Transverse colon (tissue), 4 donors: ENCODE results near the gene SUN2. TPM values are rescaled to one million over a fixed set of nuclear protein-coding genes. Genes with fewer than 3 reads are reported as not detected.

ENCODE experiments used
- DNase-seq: peaks from one replicate; pipeline ENCODE4 v3.0.0-alpha.2; 2019
- H3K27ac ChIP-seq, 4 donors: fragments of 200-600 bp; sonication (generic); 2 replicates each; pipeline ENCODE4 v1.5.1; 2016 to 2018; ENCODE audit warnings: inconsistent platforms in 4 of 4
- H3K27me3 ChIP-seq: fragments of 200-600 bp; sonication (generic); 2 replicates; pipeline ENCODE4 v1.5.1; 2017; ENCODE audit warnings: inconsistent platforms
- H3K36me3 ChIP-seq, 4 donors: fragments of 200-600 bp; sonication (generic); 2 replicates each; pipeline ENCODE4 v1.5.1; 2017 to 2019; ENCODE audit warnings: inconsistent platforms in 4 of 4
- H3K4me1 ChIP-seq, 4 donors: fragments of 200-600 bp; sonication (generic); 2 replicates each; pipeline ENCODE4 v1.5.1; 2017 to 2020; ENCODE audit warnings: inconsistent platforms in 4 of 4
- H3K4me3 ChIP-seq, 4 donors: fragments of 200-600 bp; sonication (generic); 1 replicate in 1 of 4; 2 replicates in 3 of 4; pipeline versions ENCODE4 v1.5.1 to v1.6.1; 2017 to 2019; ENCODE audit warnings: inconsistent platforms in 4 of 4
- H3K9me3 ChIP-seq, 2 donors: fragments of 200-600 bp; sonication (generic); 2 replicates each; pipeline ENCODE4 v1.5.1; 2017 to 2019; ENCODE audit warnings: inconsistent platforms in 2 of 2
- EP300 ChIP-seq: sonication (generic); formaldehyde crosslinking; IDR thresholded peaks from one replicate; pipeline ENCODE4 v1.6.1; 2017; ENCODE audit warnings: antibody characterized with exemption, low read depth
- POLR2A ChIP-seq: fragments of 450-650 bp; IDR thresholded peaks from one replicate; pipeline ENCODE4 v1.6.1; 2016; ENCODE audit warnings: antibody characterized with exemption, mild to moderate bottlenecking, moderate library complexity
- POLR2AphosphoS5 ChIP-seq, 3 donors: sonication (generic); formaldehyde crosslinking; IDR thresholded peaks; one replicate each; pipeline ENCODE4 v1.6.1; 2016; ENCODE audit warnings: antibody characterized with exemption in 3 of 3
- WGBS, 2 donors: methylation state at CpG; one replicate each; pipeline ENCODE4 v1.1.5; 2018; ENCODE audit warnings: low coverage in 1 of 2; 5-methylcytosine and 5-hydroxymethylcytosine counted together
- in situ Hi-C, 4 donors: fragments of 200-750 bp; cut with MboI; loops; one replicate each; pipeline versions ENCODE4 v1.15.0 to v1.15.1; 2017; ENCODE audit warnings: low sequenced_read_pairs in 3 of 4, low pct_ligation_motif_present in 1 of 4, low pct_unique_long_range_greater_than_20kb in 1 of 4
- intact Hi-C: fragments of 100-400 bp; cut with DNase I; formaldehyde crosslinking; loops from one replicate; pipeline ENCODE4 v1.15.1; 2023; ENCODE audit warnings: low total_unique reads
- total RNA-seq, 4 donors: library from RNA; depleted of rRNA; stranded (reverse); fragments of >200 nt; gene quantifications; one replicate each; pipeline ENCODE4 v1.1.0, GENCODE V29; 2016
- TF ChIP-seq, protein P1 (sequence below), 5 experiments: fragments of 200-600 bp in 3 of 5; fragments of 450-650 bp in 2 of 5; sonication (generic) in 3 of 5; IDR thresholded peaks; 1 replicate in 2 of 5; 2 replicates in 3 of 5; pipeline ENCODE4 v1.5.1; 2016 to 2017; ENCODE audit warnings: antibody characterized with exemption in 5 of 5, inconsistent platforms in 3 of 5, mild to moderate bottlenecking in 2 of 5, moderate library complexity in 1 of 5

Gene SUN2
- total RNA-seq, 4 donors from 2014 or later = 168 to 523 (median 216) TPM

DNA sequence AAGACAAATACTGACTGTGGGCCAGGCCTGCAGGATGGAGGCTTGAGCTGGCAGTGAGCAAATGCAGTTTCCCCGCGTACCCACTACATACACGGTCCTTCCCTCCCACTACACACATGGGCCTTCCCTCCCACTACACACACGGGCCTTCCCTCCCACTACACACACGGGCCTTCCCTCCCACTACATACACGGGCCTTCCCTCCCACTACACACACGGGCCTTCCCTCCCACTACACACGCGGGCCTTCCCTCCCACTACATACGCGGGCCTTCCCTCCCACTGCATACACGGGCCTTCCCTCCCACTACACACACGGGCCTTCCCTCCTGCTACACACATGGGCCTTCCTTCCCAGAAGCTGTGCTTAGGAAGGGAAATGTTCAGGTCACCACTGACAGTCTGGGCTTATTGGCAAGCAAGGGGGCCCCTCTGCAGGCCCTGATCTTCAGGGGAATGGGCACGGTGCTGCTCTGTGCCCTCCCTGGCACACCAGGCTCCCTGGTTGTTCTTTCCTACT is 27.4 kb upstream of the SUN2 start:
- Histone ChIP-seq H3K4me3 (no peak overlapping the region), H3K4me1 (peaks cover 0 to 6% (median 2%) of the 10 kb centered on the region in 4 donors), H3K27me3 (no peaks in the 10 kb centered on the region), H3K36me3 (peaks cover 0 to 3% (median 0%) of the 10 kb centered on the region in 4 donors), H3K27ac (no peak overlapping the region), H3K9me3 (no peaks in the 10 kb centered on the region)
- no peak for DNase-seq
- WGBS, 2 donors = 67 to 100% methylated on average over 1 to 14 of the region's 14 CpGs
- intact Hi-C loops (no loop called here), in situ Hi-C loops (no loop called here)
- TF ChIP-seq, protein P1, sequence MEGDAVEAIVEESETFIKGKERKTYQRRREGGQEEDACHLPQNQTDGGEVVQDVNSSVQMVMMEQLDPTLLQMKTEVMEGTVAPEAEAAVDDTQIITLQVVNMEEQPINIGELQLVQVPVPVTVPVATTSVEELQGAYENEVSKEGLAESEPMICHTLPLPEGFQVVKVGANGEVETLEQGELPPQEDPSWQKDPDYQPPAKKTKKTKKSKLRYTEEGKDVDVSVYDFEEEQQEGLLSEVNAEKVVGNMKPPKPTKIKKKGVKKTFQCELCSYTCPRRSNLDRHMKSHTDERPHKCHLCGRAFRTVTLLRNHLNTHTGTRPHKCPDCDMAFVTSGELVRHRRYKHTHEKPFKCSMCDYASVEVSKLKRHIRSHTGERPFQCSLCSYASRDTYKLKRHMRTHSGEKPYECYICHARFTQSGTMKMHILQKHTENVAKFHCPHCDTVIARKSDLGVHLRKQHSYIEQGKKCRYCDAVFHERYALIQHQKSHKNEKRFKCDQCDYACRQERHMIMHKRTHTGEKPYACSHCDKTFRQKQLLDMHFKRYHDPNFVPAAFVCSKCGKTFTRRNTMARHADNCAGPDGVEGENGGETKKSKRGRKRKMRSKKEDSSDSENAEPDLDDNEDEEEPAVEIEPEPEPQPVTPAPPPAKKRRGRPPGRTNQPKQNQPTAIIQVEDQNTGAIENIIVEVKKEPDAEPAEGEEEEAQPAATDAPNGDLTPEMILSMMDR (IDR thresholded peaks at IDR 0.05) = no peak
- no peak for TF ChIP-seq POLR2AphosphoS5 (IDR thresholded peaks at IDR 0.05)
- TF ChIP-seq POLR2A = no peak
- TF ChIP-seq EP300 = no peak

DNA sequence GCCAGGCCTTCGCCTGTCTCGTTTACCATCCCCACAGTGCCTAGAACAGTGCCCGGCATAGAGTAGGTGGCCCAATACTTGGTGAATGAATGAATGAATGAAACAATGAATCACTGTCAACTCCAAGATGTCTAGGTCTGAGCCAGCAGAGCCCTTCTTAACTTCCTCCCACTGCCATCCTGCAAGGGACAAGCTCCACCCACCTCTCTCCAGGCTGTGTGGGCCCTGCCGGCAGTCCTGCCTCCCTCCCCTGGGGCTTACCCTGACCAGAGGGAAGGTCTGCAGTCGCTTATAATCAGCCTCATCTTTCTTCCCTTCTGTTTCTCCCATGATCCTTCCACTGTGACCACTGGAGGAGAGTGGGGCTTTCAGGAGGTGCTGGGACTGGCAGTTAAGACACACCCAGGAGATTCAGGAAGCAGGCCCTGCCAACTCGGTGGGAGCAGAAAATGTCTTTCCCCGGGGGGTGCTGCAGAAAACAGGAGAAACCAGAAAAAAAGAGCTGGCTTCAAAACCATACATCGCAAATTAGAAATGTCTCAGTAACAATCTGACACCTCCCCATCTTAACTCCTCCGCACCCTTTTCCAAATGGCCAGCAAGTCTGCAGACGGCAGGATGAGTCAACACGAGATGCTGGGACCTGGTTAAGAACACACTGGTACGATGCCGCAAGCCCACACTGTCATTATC is 26.8 kb upstream of the SUN2 start:
- H3K4me1 ChIP-seq = no peaks in the 10 kb centered on the region
- 75% methylated on average over 13 of the region's 13 CpGs; no CpG with 5 or more reads in 1 of the 2 donors for WGBS, 2 donors
- intact Hi-C loops = no loop called here

DNA sequence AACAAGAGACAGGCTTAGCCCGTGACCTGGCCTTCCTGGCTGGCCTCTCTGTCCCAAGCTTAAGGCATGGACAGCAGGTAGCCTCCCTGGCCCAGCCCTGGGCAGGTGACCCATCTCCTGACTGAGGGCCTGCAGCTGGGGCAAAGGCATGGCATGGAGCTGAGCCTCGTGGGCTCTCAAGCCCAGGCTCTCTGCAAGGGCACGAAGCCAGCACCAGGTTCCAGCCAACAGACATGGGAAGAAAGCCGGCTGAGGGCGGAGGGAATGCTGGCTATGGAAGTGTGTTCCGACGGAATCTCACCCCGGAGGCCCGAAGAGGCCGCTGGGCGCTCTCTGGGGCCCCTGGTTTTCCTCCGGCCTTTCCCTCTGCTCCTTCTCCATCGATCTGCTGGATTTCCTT is 25.2 kb upstream of the SUN2 start:
- no peak for DNase-seq
- Histone ChIP-seq H3K4me1 (no peaks in the 10 kb centered on the region), H3K27me3 (no peaks in the 10 kb centered on the region), H3K36me3 (peaks cover 0 to 3% (median 0%) of the 10 kb centered on the region in 4 donors), H3K27ac (no peak overlapping the region), H3K4me3 (no peak overlapping the region), H3K9me3 (no peaks in the 10 kb centered on the region)
- intact Hi-C loops (no loop called here), in situ Hi-C loops (no loop called here)
- 93 to 94% methylated on average over 3 to 13 of the region's 13 CpGs for WGBS, 2 donors
- TF ChIP-seq POLR2A = no peak

More for the DNA sequence above, 26.8 kb upstream of the SUN2 start:
- no peaks in the 10 kb centered on the region for H3K27me3 ChIP-seq
- H3K36me3 ChIP-seq = peaks cover 0 to 3% (median 0%) of the 10 kb centered on the region in 4 donors
- no peak for DNase-seq
- in situ Hi-C loops = no loop called here
- no peak for TF ChIP-seq EP300
- no peak overlapping the region for H3K4me3 ChIP-seq
- H3K27ac ChIP-seq = no peak overlapping the region
- no peaks in the 10 kb centered on the region for H3K9me3 ChIP-seq

DNA sequence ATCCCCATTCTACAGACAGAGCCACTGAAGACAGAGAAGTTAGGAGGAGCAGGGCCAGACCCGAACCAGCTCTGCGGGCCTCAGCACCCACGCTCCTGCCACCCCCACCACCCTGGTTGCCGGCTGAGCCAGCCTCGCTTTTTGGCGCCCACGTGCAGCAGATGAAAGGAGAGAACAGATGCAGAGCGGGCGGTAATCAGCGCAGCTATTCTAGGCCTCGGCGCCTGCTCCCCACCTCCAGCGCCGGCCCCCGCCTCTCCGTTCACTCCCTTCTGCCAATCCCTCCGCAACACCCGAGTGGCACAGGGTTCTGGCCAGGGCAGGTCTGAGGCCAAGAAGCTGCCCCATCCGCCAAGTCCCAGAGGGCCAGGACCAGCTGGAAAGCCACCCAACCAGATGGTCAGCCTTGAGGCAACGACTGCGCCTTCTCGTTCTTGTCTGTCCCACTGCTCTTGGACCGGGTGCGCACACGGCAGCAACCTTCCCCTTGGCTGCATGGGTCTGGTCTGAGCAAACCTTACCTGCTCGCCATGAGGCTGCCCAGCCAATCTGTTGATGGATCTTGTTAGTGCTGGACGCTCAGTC is 21.4 kb upstream of the SUN2 start:
- intact Hi-C loops = no loop called here
- TF ChIP-seq EP300 (no peak), POLR2A (no peak), POLR2AphosphoS5 (IDR thresholded peaks at IDR 0.05) (no peak)
- TF ChIP-seq, protein P1 (IDR thresholded peaks at IDR 0.05) = no peak
- H3K4me3 ChIP-seq = no peak overlapping the region
- in situ Hi-C loops = no loop called here
- no peaks in the 10 kb centered on the region for H3K9me3 ChIP-seq
- no peaks in the 10 kb centered on the region for H3K4me1 ChIP-seq
- 91% methylated on average over 27 of the region's 27 CpGs; no CpG with 5 or more reads in 1 of the 2 donors for WGBS, 2 donors
- H3K27ac ChIP-seq = no peak overlapping the region
- DNase-seq = no peak
- H3K36me3 ChIP-seq = peaks cover 0 to 3% (median 0%) of the 10 kb centered on the region in 4 donors
- H3K27me3 ChIP-seq = no peaks in the 10 kb centered on the region

DNA sequence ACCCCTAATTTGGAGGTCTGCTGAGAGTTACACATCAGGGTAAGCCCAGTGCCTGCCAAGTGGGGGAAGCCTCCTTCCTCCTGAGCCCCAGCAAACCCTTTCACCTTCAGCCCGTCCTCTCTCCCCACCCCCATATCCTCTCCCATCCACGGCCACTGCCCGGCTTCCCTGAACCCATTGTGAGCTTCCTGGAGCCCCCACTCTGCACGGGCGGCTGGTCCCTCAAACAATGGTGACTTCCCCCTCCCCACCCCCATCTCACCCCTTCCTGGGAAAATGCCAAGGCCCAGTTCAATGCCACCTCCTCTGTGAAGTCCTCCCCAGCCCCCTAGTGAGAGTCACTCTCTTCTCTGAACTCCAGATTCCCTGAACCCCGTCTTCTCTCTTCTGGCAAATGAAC is 20.3 kb upstream of the SUN2 start:
- TF ChIP-seq POLR2AphosphoS5 (IDR thresholded peaks at IDR 0.05) (no peak), EP300 (no peak), POLR2A (no peak)
- TF ChIP-seq, protein P1 (IDR thresholded peaks at IDR 0.05) = no peak
- 64 to 70% methylated on average over 5 to 6 of the region's 6 CpGs for WGBS, 2 donors
- DNase-seq = no peak
- H3K4me3 ChIP-seq = no peak overlapping the region
- intact Hi-C loops (no loop called here), in situ Hi-C loops (no loop called here)
- no peak overlapping the region for H3K27ac ChIP-seq
- peaks cover 0 to 3% (median 0%) of the 10 kb centered on the region in 4 donors for H3K36me3 ChIP-seq
- no peaks in the 10 kb centered on the region for H3K9me3 ChIP-seq
- no peaks in the 10 kb centered on the region for H3K27me3 ChIP-seq
- no peaks in the 10 kb centered on the region for H3K4me1 ChIP-seq
